Adrenal gland (tissue), 12 donors: ENCODE results near the gene CLDN9. TPM values are rescaled to one million over a fixed set of nuclear protein-coding genes. Genes with fewer than 3 reads are reported as not detected.
A peak's percentile ranks its signal among the peaks of the same experiment; 100 is the strongest.

Experiments used
- DNase-seq, 7 donors: peaks; one replicate each; pipeline ENCODE4 v3.0.0-alpha.2; 2019 to 2020
- H3K27ac ChIP-seq, 5 donors: fragments of 200-600 bp; sonication (generic) in 4 of 5; 1 replicate in 3 of 5; 2 replicates in 2 of 5; pipeline versions ENCODE4 v1.5.1 to v1.8.0; 2016 to 2020; ENCODE audit warnings: mild to moderate bottlenecking in 1 of 5
- H3K27me3 ChIP-seq: fragments of 200-600 bp; 2 replicates; pipeline ENCODE4 v1.8.0; 2021
- H3K36me3 ChIP-seq, 2 donors: fragments of 200-600 bp; replicated peaks in 1 of 2; 1 replicate in 1 of 2; 2 replicates in 1 of 2; pipeline versions ENCODE4 v1.5.1 to v1.8.0; 2018 to 2022
- H3K4me1 ChIP-seq, 2 donors: fragments of 200-600 bp; replicated peaks in 1 of 2; 1 replicate in 1 of 2; 2 replicates in 1 of 2; pipeline versions ENCODE4 v1.5.1 to v1.8.0; 2018 to 2021
- H3K4me3 ChIP-seq, 4 donors: fragments of 200-600 bp; sonication (generic) in 3 of 4; one replicate each; pipeline ENCODE4 v1.5.1; 2016 to 2018
- H3K9me3 ChIP-seq, 3 donors: fragments of 200-600 bp; sonication (generic) in 1 of 3; replicated peaks in 1 of 3; 1 replicate in 2 of 3; 2 replicates in 1 of 3; pipeline versions ENCODE4 v1.5.1 to v1.8.0; 2016 to 2021
- CTCF ChIP-seq, 6 experiments: fragments of 450-650 bp in 4 of 6; fragments of 200-600 bp in 2 of 6; sonication (generic) in 1 of 6; IDR thresholded peaks; 1 replicate in 5 of 6; 2 replicates in 1 of 6; pipeline versions ENCODE4 v1.5.1 to v1.8.0; 2016 to 2021; ENCODE audit warnings: antibody characterized with exemption in 6 of 6, mild to moderate bottlenecking in 2 of 6, moderate library complexity in 1 of 6
- POLR2A ChIP-seq, 2 donors: fragments of 450-650 bp; IDR thresholded peaks; one replicate each; pipeline ENCODE4 v1.6.1; 2017; ENCODE audit warnings: antibody characterized with exemption in 2 of 2, mild to moderate bottlenecking in 2 of 2, moderate library complexity in 1 of 2
- WGBS, 4 donors: extraction: QIAGEN DNeasy Blood & Tissue Kit in 2 of 4; methylation state at CpG; one replicate each; pipeline versions ENCODE4 v1.1.5 to v1.1.7; 2013 to 2017; 5-methylcytosine and 5-hydroxymethylcytosine counted together
- intact Hi-C, 2 donors: fragments of 100-400 bp; cut with DNase I; formaldehyde crosslinking; loops; one replicate each; pipeline versions ENCODE4 v1.14.1 to v1.15.0; 2022 to 2023
- polyA plus RNA-seq, 3 donors: library from polyadenylated mRNA; stranded (reverse); fragments of 200-250 nt in 2 of 3; fragments of 350-450 nt in 1 of 3; fragmentation: Illumina TruSeq in 1 of 3; extraction: RNeasy Lipid Tissue Mini Kit (QIAGEN cat#74804) in 1 of 3; gene quantifications; one replicate each; pipeline ENCODE4 v1.2.3, GENCODE V29; 2013 to 2014
- total RNA-seq, 9 donors: library from RNA; depleted of rRNA in 4 of 9; stranded (reverse); fragments of >200 nt in 4 of 9; fragments of 120-200 nt in 1 of 9; fragmentation: NEBNext Ultra II Directional in 1 of 9; extraction: Animal tissue kit (Norgen Biotek cat#: 25700) in 1 of 9; gene quantifications; one replicate each; pipeline versions ENCODE4 v1.1.0 to v1.2.4, GENCODE V29; 2013 to 2023
- donor health status: healthy with polysubstance abuse.
- donor health status: Bipolar disorder and iron deficiency.
- donor health status: DM: yes; HTN: yes; CAD: no.
- donor health status: DM: no; HTN: no; CAD: no.
- donor health status: DM: no; HTN: no; CAD: no.
- donor health status: DM: yes; HTN: yes; CAD: no.

The CLDN9 gene
- total and polyA plus RNA-seq, 12 donors = 0.28 to 1.4 (median 0.32) TPM; not detected in 8

- Histone ChIP-seq H3K4me1 (peaks cover 11 to 36% of the 10 kb centered on the region in 2 donors), H3K9me3 (no peaks in the 10 kb centered on the region), H3K4me3 (no peak overlapping the region), H3K27ac (no peak overlapping the region), H3K27me3 (peaks cover 21% of the 10 kb centered on the region), H3K36me3 (peaks cover 0 to 16% of the 10 kb centered on the region in 2 donors)
- 86 to 96% (median 93%) methylated on average over 8 of the region's 8 CpGs for WGBS, 4 donors
- DNase-seq = no peak
- intact Hi-C loops = no loop called here
- TF ChIP-seq CTCF (IDR thresholded peaks at IDR 0.05) (no peak), POLR2A (IDR thresholded peaks at IDR 0.05) (no peak)
Measured at GRCh38 chr16:3027489-3027795, 14.7 kb downstream of the CLDN9 start.

GRCh38 chr16:3027983-3028715, 15.4 kb downstream of the CLDN9 start:
- Histone ChIP-seq H3K4me3 (peak overlapping the region in 1 of 4 donors; percentile 12), H3K4me1 (peaks cover 4 to 29% of the 10 kb centered on the region in 2 donors), H3K9me3 (no peaks in the 10 kb centered on the region), H3K36me3 (peaks cover 0 to 16% of the 10 kb centered on the region in 2 donors), H3K27me3 (peaks cover 21% of the 10 kb centered on the region), H3K27ac (no peak overlapping the region)
- intact Hi-C loops = loop anchor here in 1 of 2 donors (2.0 kb wide), 1 partner anchor 25 kb away; no protein-coding TSS in a partner anchor
- TF ChIP-seq CTCF (IDR thresholded peaks at IDR 0.05) (peak; percentile 53 to 80 (median 71)), POLR2A (IDR thresholded peaks at IDR 0.05) (peak in 1 of 2 donors; percentile 22)
- DNase-seq = peak; percentile 84 to 92 (median 89)
- WGBS, 4 donors = 10 to 14% (median 12%) methylated on average over 22 to 58 of the region's 58 CpGs

GRCh38 chr16:3028716-3029319, 16.1 kb downstream of the CLDN9 start:
- Histone ChIP-seq H3K4me1 (peaks cover 0 to 23% of the 10 kb centered on the region in 2 donors), H3K27ac (no peak overlapping the region), H3K4me3 (no peak overlapping the region), H3K27me3 (peaks cover 23% of the 10 kb centered on the region), H3K36me3 (peaks cover 0 to 16% of the 10 kb centered on the region in 2 donors), H3K9me3 (no peaks in the 10 kb centered on the region)
- TF ChIP-seq POLR2A (IDR thresholded peaks at IDR 0.05) = no peak
- DNase-seq = peak in 1 of 7 donors; percentile 19
- intact Hi-C loops = loop anchor here in 1 of 2 donors (2.0 kb wide), 1 partner anchor 26 kb away; no protein-coding TSS in a partner anchor
- 23 to 53% (median 31%) methylated on average over 3 to 15 of the region's 15 CpGs for WGBS, 4 donors

GRCh38 chr16:3029491-3030221, 16.9 kb downstream of the CLDN9 start:
- WGBS, 4 donors = 9 to 64% (median 20%) methylated on average over 6 to 59 of the region's 59 CpGs
- DNase-seq = peak in 1 of 7 donors; percentile 18
- Histone ChIP-seq H3K36me3 (peaks cover 0 to 16% of the 10 kb centered on the region in 2 donors), H3K27ac (no peak overlapping the region), H3K27me3 (peaks cover 29% of the 10 kb centered on the region), H3K9me3 (no peaks in the 10 kb centered on the region), H3K4me3 (no peak overlapping the region), H3K4me1 (peaks cover 0 to 18% of the 10 kb centered on the region in 2 donors)
- intact Hi-C loops = loop anchor here (2.0 to 5.0 kb wide), 2 partner anchors 27 to 32 kb away; no protein-coding TSS in a partner anchor
- no peak for TF ChIP-seq POLR2A (IDR thresholded peaks at IDR 0.05)
- TF ChIP-seq CTCF (IDR thresholded peaks at IDR 0.05) = no peak
